Smooth muscle cell (in vitro differentiated cells): ENCODE results near the gene GOLGA1. TPM values are rescaled to one million over a fixed set of nuclear protein-coding genes. Genes with fewer than 3 reads are reported as not detected.
A peak's percentile ranks its signal among the peaks of the same experiment; 100 is the strongest.

Experiments used
- DNase-seq: peaks from one replicate; lab custom pipeline; 2025; ENCODE audit not compliant: unreplicated experiment; lab: John Stamatoyannopoulos, UW
- H2AFZ ChIP-seq: fragments of 200-600 bp; sonication (generic); 2 replicates; pipeline ENCODE4 v1.6.0; 2016; ENCODE audit warnings: antibody characterized with exemption, low read depth, mild to moderate bottlenecking
- H3F3A ChIP-seq: fragments of 200-600 bp; sonication (generic); 2 replicates; pipeline ENCODE4 v1.6.0; 2017; ENCODE audit warnings: antibody characterized with exemption, low read depth
- H3K27ac ChIP-seq: fragments of 200-600 bp; sonication (generic); 2 replicates; pipeline ENCODE4 v1.5.1; 2016; ENCODE audit warnings: low read depth, mild to moderate bottlenecking
- H3K27me3 ChIP-seq: fragments of 200-600 bp; sonication (generic); 2 replicates; pipeline ENCODE4 v1.6.1; 2016; ENCODE audit warnings: low read depth, mild to moderate bottlenecking
- H3K36me3 ChIP-seq: fragments of 200-600 bp; sonication (generic); 2 replicates; pipeline ENCODE4 v1.5.1; 2016; ENCODE audit warnings: low read depth
- H3K4me1 ChIP-seq: fragments of 200-600 bp; sonication (generic); 2 replicates; pipeline ENCODE4 v1.5.1; 2016; ENCODE audit warnings: low read depth
- H3K4me2 ChIP-seq: fragments of 200-600 bp; sonication (generic); 2 replicates; pipeline ENCODE4 v1.6.0; 2016; ENCODE audit warnings: mild to moderate bottlenecking
- H3K4me3 ChIP-seq: fragments of 200-600 bp; sonication (generic); 2 replicates; pipeline ENCODE4 v1.5.1; 2016; ENCODE audit warnings: mild to moderate bottlenecking
- H3K79me2 ChIP-seq: fragments of 200-600 bp; sonication (generic); 2 replicates; pipeline ENCODE4 v1.6.0; 2016; ENCODE audit warnings: low read depth, mild to moderate bottlenecking
- H3K9ac ChIP-seq: fragments of 200-600 bp; sonication (generic); 2 replicates; pipeline ENCODE4 v1.6.0; 2016; ENCODE audit warnings: low read depth
- H3K9me3 ChIP-seq: fragments of 200-600 bp; sonication (generic); replicated peaks from 2 replicates; pipeline ENCODE4 v1.5.1; 2016; ENCODE audit warnings: low read depth
- H4K20me1 ChIP-seq: fragments of 200-600 bp; sonication (generic); 2 replicates; pipeline ENCODE4 v1.6.0; 2016; ENCODE audit warnings: low read depth
- WGBS: methylation state at CpG from one replicate; pipeline ENCODE4 v1.1.7; 2016; ENCODE audit warnings: low lambda C conversion rate; 5-methylcytosine and 5-hydroxymethylcytosine counted together
- polyA plus RNA-seq: library from polyadenylated mRNA; unstranded; fragments of >200 nt; fragmentation: Nextera tagmentation; extraction: Ambion mirVana; gene quantifications from 2 replicates; pipeline ENCODE4 v1.2.1, GENCODE V29; 2016
- total RNA-seq: library from RNA; depleted of rRNA; stranded (reverse); fragments of >200 nt; gene quantifications from 2 replicates; pipeline ENCODE4 v1.2.3, GENCODE V29; 2014
- TF ChIP-seq, protein P1 (sequence below): fragments of 200-600 bp; sonication (generic); IDR thresholded peaks from 2 replicates; pipeline ENCODE4 v1.5.1; 2017; ENCODE audit warnings: borderline replicate concordance, mild to moderate bottlenecking, antibody characterized with exemption; ENCODE audit not compliant: insufficient read depth, poor library complexity, severe bottlenecking

Gene GOLGA1
- total and polyA plus RNA-seq, 2 experiments from 2014 or later, result 6.8 to 11.0 TPM

DNA sequence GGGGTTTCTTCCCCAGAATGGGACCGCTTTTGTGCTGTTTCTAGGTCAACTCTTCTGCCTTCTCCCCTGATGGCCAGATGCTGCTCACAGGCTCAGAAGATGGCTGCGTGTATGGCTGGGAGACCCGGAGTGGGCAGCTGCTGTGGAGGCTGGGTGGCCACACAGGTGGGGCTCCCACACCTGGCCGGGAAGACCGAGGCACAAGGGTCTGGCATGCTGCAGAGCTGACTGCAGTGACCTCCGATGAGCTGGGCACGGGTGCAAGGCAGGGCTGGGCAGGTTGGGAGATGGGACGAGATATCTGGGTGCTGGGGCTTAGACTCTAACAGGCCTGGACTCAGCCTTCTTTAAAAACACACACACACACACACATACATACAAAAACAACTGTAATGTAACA lies 86.7 kb downstream of the GOLGA1 start:
- DNase-seq, result no peak
- Histone ChIP-seq H3F3A (peaks cover 17% of the 10 kb centered on the region), H3K27me3 (no peaks in the 10 kb centered on the region), H3K9ac (no peak overlapping the region), H3K27ac (no peak overlapping the region), H3K79me2 (peaks cover 6% of the 10 kb centered on the region), H4K20me1 (peaks cover 31% of the 10 kb centered on the region), H3K4me2 (no peak overlapping the region), H3K4me1 (no peaks in the 10 kb centered on the region), H3K9me3 (no peaks in the 10 kb centered on the region), H2AFZ (no peak overlapping the region), H3K4me3 (no peak overlapping the region), H3K36me3 (peaks cover 1% of the 10 kb centered on the region)
- TF ChIP-seq, protein P1, sequence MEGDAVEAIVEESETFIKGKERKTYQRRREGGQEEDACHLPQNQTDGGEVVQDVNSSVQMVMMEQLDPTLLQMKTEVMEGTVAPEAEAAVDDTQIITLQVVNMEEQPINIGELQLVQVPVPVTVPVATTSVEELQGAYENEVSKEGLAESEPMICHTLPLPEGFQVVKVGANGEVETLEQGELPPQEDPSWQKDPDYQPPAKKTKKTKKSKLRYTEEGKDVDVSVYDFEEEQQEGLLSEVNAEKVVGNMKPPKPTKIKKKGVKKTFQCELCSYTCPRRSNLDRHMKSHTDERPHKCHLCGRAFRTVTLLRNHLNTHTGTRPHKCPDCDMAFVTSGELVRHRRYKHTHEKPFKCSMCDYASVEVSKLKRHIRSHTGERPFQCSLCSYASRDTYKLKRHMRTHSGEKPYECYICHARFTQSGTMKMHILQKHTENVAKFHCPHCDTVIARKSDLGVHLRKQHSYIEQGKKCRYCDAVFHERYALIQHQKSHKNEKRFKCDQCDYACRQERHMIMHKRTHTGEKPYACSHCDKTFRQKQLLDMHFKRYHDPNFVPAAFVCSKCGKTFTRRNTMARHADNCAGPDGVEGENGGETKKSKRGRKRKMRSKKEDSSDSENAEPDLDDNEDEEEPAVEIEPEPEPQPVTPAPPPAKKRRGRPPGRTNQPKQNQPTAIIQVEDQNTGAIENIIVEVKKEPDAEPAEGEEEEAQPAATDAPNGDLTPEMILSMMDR, result no peak
- WGBS, result 89% methylated on average over 7 of the region's 8 CpGs

DNA sequence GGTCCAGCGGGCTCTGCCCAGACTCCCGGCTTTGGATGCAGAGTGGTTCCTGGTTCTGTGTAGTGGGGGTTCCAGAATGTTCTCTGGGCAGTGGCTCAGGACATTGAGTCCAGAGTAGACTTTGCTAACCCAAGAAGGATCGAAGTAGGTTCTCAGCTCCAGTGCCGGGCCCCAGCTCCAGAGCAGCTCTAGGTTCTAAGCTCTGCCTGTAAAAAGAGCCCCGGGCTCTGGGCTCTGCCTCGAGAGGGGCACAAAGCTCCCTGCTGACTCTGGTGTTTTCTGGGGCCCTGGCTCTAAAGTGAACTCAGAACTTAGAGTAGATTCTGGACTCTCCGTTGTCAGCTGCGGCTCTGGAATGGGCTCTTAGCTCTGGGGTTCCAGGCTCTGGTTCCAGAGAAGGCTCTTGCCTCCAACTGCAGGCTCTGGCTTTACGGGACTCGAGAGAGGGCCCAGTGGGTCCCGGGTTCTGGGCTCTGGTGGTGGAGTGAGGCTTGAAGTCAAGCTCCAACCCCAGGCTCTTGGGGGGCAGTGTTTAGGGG lies 87.2 kb downstream of the GOLGA1 start:
- no peaks in the 10 kb centered on the region for H3K27me3 ChIP-seq
- TF ChIP-seq, protein P1, result no peak
- no peaks in the 10 kb centered on the region for H3K4me1 ChIP-seq
- peak overlapping the region; percentile 58 for H3K4me3 ChIP-seq
- peaks cover 26% of the 10 kb centered on the region for H4K20me1 ChIP-seq
- H3K4me2 ChIP-seq, result peak overlapping the region; percentile 84
- WGBS, result 85% methylated on average over 11 of the region's 11 CpGs
- peak overlapping the region; percentile 60 for H3K9ac ChIP-seq
- no peak overlapping the region for H3K27ac ChIP-seq
- H3F3A ChIP-seq, result peaks cover 15% of the 10 kb centered on the region
- no peaks in the 10 kb centered on the region for H3K9me3 ChIP-seq
- no peaks in the 10 kb centered on the region for H3K36me3 ChIP-seq
- peak overlapping the region; percentile 70 for H2AFZ ChIP-seq
- DNase-seq, result no peak
- H3K79me2 ChIP-seq, result peaks cover under 1% of the 10 kb centered on the region

DNA sequence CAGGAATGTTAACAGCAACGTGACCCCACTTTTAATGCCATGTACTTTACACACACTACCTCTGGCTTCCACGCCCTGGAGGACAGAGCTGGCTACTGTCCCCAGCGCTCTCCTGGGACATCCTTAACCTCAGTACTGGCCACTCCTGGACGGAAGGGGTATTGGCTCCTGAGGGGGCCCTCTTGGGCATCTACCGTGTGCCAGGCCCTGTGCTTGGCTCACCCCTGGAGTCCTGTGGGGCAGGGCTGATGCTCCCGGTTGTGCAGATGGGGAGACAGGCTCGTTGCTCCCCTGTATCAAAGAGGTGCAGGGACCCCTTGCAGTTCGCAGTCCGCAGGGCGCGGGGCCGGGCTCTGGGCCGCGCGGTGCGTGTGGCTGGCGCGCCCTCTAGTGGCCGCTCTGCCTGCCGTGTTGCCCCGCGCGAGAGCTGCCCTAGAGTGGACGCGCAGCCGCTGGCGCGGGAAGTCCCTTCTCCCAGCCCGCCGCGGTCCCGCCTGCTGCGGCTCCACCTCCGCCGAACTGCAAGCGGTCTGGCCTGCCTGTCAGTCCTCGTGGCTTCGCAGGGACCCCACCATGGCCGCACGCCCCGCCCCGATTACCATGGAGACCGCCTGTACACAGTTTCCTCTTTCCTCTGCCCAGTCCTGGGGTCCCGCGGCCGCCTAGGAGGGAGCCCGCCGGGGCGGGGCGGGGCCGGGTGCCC lies 87.9 kb downstream of the GOLGA1 start, which contains the start of gene WDR38:
Gene WDR38 (plus strand): TSS at position 632 of the 703 bp plus-strand sequence. CDS start 72 bp downstream, outside the sequence.
- TF ChIP-seq, protein P1, result peak; percentile 99
- DNase-seq, result peak; percentile 55
- Histone ChIP-seq H3K9me3 (no peaks in the 10 kb centered on the region), H3K4me1 (no peaks in the 10 kb centered on the region), H2AFZ (peak within 1 kb of the TSS; percentile 70), H3K79me2 (no peaks in the 10 kb centered on the region), H3K4me3 (peak within 1 kb of the TSS; percentile 58), H3F3A (peaks cover 15% of the 10 kb centered on the region), H3K4me2 (peak within 1 kb of the TSS; percentile 84), H3K27ac (no peak within 1 kb of the TSS), H3K27me3 (no peaks in the 10 kb centered on the region), H3K9ac (peak within 1 kb of the TSS; percentile 60), H4K20me1 (peaks cover 19% of the 10 kb centered on the region), H3K36me3 (no peaks in the 10 kb centered on the region)
- 3% methylated on average over 48 of the region's 51 CpGs for WGBS
